CD14-positive monocyte (primary cell): Measurements from ENCODE around the gene DNAJB8. TPM values are rescaled to one million over a fixed set of nuclear protein-coding genes. Genes with fewer than 3 reads are reported as not detected.
A peak's percentile ranks its signal among the peaks of the same experiment; 100 is the strongest.

Experiments used
- DNase-seq, 3 donors: peaks; one replicate each; pipeline ENCODE4 v3.0.0-alpha.2; 2011 to 2022
- H2AFZ ChIP-seq: 2 replicates; pipeline ENCODE4 v1.6.0; 2012; ENCODE audit warnings: mild to moderate bottlenecking, low read depth, low read length, inconsistent platforms; ENCODE audit not compliant: insufficient read depth, poor library complexity, severe bottlenecking
- H3K27ac ChIP-seq, 2 donors: 1 replicate in 1 of 2; 2 replicates in 1 of 2; pipeline ENCODE4 v1.5.1; 2012 to 2013; ENCODE audit warnings: low read length in 2 of 2, control low read depth in 1 of 2, inconsistent platforms in 1 of 2, low read depth in 1 of 2, mild to moderate bottlenecking in 1 of 2
- H3K27me3 ChIP-seq, 2 donors: one replicate each; pipeline versions ENCODE4 v1.6.0 to v1.6.1; 2011 to 2013; ENCODE audit warnings: low read length in 2 of 2; ENCODE audit not compliant: control insufficient read depth in 2 of 2, insufficient read depth in 2 of 2
- H3K36me3 ChIP-seq, 2 donors: replicated peaks in 1 of 2; 1 replicate in 1 of 2; 2 replicates in 1 of 2; pipeline versions ENCODE4 v1.5.1 to v1.6.1; 2012 to 2013; ENCODE audit warnings: low read length in 2 of 2, control low read depth in 1 of 2, inconsistent platforms in 1 of 2, mild to moderate bottlenecking in 1 of 2; ENCODE audit not compliant: insufficient read depth in 2 of 2, control insufficient read depth in 1 of 2
- H3K4me1 ChIP-seq, 2 donors: 1 replicate in 1 of 2; 2 replicates in 1 of 2; pipeline versions ENCODE4 v1.5.1 to v1.6.1; 2012 to 2013; ENCODE audit warnings: low read length in 2 of 2, control low read depth in 1 of 2, inconsistent platforms in 1 of 2, mild to moderate bottlenecking in 1 of 2, moderate library complexity in 1 of 2; ENCODE audit not compliant: insufficient read depth in 2 of 2, control insufficient read depth in 1 of 2
- H3K4me2 ChIP-seq: replicated peaks from 2 replicates; pipeline ENCODE3; 2012; ENCODE audit warnings: low read length, moderate library complexity, mild to moderate bottlenecking; ENCODE audit not compliant: poor library complexity, severe bottlenecking; ENCODE audit errors: extremely low read depth
- H3K4me3 ChIP-seq, 3 experiments: fragments of 200-600 bp in 1 of 3; sonication (generic) in 1 of 3; replicated peaks in 1 of 3; 1 replicate in 2 of 3; 2 replicates in 1 of 3; pipeline ENCODE4 v1.5.1; 2011 to 2013; ENCODE audit warnings: low read length in 3 of 3, mild to moderate bottlenecking in 3 of 3, control low read depth in 2 of 3, low read depth in 2 of 3, inconsistent platforms in 1 of 3, moderate library complexity in 1 of 3
- H3K79me2 ChIP-seq: 2 replicates; pipeline ENCODE4 v1.6.0; 2012; ENCODE audit warnings: mild to moderate bottlenecking, control low read depth, inconsistent platforms, low read length, moderate library complexity; ENCODE audit not compliant: insufficient read depth
- H3K9ac ChIP-seq: 2 replicates; pipeline ENCODE4 v1.6.0; 2017; ENCODE audit warnings: low read length, mild to moderate bottlenecking; ENCODE audit not compliant: insufficient read depth, poor library complexity, severe bottlenecking
- H3K9me3 ChIP-seq, 2 donors: replicated peaks in 1 of 2; 1 replicate in 1 of 2; 2 replicates in 1 of 2; pipeline versions ENCODE4 v1.5.1 to v1.6.1; 2012 to 2013; ENCODE audit warnings: low read length in 2 of 2, control low read depth in 1 of 2; ENCODE audit not compliant: control insufficient read depth in 1 of 2, insufficient read depth in 1 of 2
- H4K20me1 ChIP-seq: 2 replicates; pipeline ENCODE4 v1.6.0; 2012; ENCODE audit warnings: mild to moderate bottlenecking, low read length, control low read depth, moderate library complexity; ENCODE audit not compliant: insufficient read depth
- H3K27ac Mint-ChIP-seq, 7 donors: one replicate each; pipeline ENCODE4 v1.8.0; 2020; ENCODE audit warnings: mild to moderate bottlenecking in 7 of 7, mixed read lengths in 7 of 7, moderate library complexity in 6 of 7, inconsistent platforms in 2 of 7
- H3K27me3 Mint-ChIP-seq, 3 donors: one replicate each; pipeline ENCODE4 v1.8.0; 2021 to 2022; ENCODE audit warnings: low read depth in 3 of 3, mild to moderate bottlenecking in 3 of 3, mixed read lengths in 3 of 3, moderate library complexity in 3 of 3, inconsistent platforms in 1 of 3
- H3K36me3 Mint-ChIP-seq, 2 donors: one replicate each; pipeline ENCODE4 v1.8.0; 2020; ENCODE audit warnings: mixed read lengths in 2 of 2, inconsistent platforms in 1 of 2, mild to moderate bottlenecking in 1 of 2
- H3K4me1 Mint-ChIP-seq: one replicate; pipeline ENCODE4 v1.8.0; 2020; ENCODE audit warnings: mild to moderate bottlenecking, mixed read lengths
- H3K4me3 Mint-ChIP-seq, 2 donors: one replicate each; pipeline ENCODE4 v1.8.0; 2020; ENCODE audit warnings: mild to moderate bottlenecking in 2 of 2, mixed read lengths in 2 of 2, moderate library complexity in 1 of 2
- H3K9me3 Mint-ChIP-seq, 7 donors: one replicate each; pipeline ENCODE4 v1.8.0; 2020 to 2022; ENCODE audit warnings: mixed read lengths in 7 of 7, mild to moderate bottlenecking in 6 of 7, moderate library complexity in 6 of 7, inconsistent platforms in 2 of 7
- CTCF ChIP-seq: fragments of 200-600 bp; IDR thresholded peaks from one replicate; pipeline ENCODE4 v1.8.0; 2022; ENCODE audit warnings: antibody characterized with exemption, mild to moderate bottlenecking
- WGBS: methylation state at CpG from one replicate; pipeline ENCODE4 v1.1.5; 2013; ENCODE audit warnings: missing lambda C conversion rate; ENCODE audit not compliant: insufficient coverage; 5-methylcytosine and 5-hydroxymethylcytosine counted together
- intact Hi-C, 2 donors: fragments of 100-400 bp; cut with micrococcal nuclease; formaldehyde crosslinking; loops; one replicate each; pipeline versions ENCODE4 v1.15.0 to v1.15.1; 2023
- polyA plus RNA-seq, 3 donors: library from polyadenylated mRNA; depleted of rRNA in 1 of 3; unstranded in 2 of 3; stranded (reverse) in 1 of 3; fragments of 300-500 nt in 2 of 3; fragments of >200 nt in 1 of 3; fragmentation: Illumina TruSeq in 2 of 3; gene quantifications; 1 replicate in 2 of 3; 2 replicates in 1 of 3; pipeline ENCODE4 v1.2.3, GENCODE V29; 2012 to 2021

The DNAJB8 gene
- polyA plus RNA-seq, 3 donors = not detected

GRCh38 chr3:128493570-128494366 is 27.1 kb upstream of the DNAJB8 start:
- Mint-ChIP-seq H3K36me3 (peaks cover 0 to 8% of the 10 kb centered on the region in 2 donors), H3K4me1 (peaks cover 37% of the 10 kb centered on the region), H3K4me3 (peak overlapping the region in 1 of 2 donors; percentile 80), H3K27ac (peak overlapping the region in 1 of 7 donors; percentile 1), H3K9me3 (peaks cover 0 to 35% (median 6%) of the 10 kb centered on the region in 7 donors), H3K27me3 (peaks cover 72 to 93% (median 90%) of the 10 kb centered on the region in 3 donors)
- no peaks in the 10 kb centered on the region for H3K79me2 ChIP-seq
- peaks cover 50 to 92% of the 10 kb centered on the region in 2 donors for H3K27me3 ChIP-seq
- no peak for DNase-seq
- no peak overlapping the region for H3K4me2 ChIP-seq
- no peak overlapping the region for H2AFZ ChIP-seq
- no peaks in the 10 kb centered on the region for H4K20me1 ChIP-seq
- no peak for TF ChIP-seq CTCF
- H3K4me1 ChIP-seq = peaks cover 34 to 47% of the 10 kb centered on the region in 2 donors
- WGBS = 28% methylated on average over 10 of the region's 13 CpGs
- no peak overlapping the region for H3K4me3 ChIP-seq
- peaks cover 0 to 37% of the 10 kb centered on the region in 2 donors for H3K9me3 ChIP-seq
- no peak overlapping the region for H3K9ac ChIP-seq
- H3K27ac ChIP-seq = no peak overlapping the region
- no peaks in the 10 kb centered on the region for H3K36me3 ChIP-seq
- intact Hi-C loops = loop anchor here (5.0 to 10.0 kb wide), 3 partner anchors 61 to 399 kb away; no protein-coding TSS in a partner anchor

DNA sequence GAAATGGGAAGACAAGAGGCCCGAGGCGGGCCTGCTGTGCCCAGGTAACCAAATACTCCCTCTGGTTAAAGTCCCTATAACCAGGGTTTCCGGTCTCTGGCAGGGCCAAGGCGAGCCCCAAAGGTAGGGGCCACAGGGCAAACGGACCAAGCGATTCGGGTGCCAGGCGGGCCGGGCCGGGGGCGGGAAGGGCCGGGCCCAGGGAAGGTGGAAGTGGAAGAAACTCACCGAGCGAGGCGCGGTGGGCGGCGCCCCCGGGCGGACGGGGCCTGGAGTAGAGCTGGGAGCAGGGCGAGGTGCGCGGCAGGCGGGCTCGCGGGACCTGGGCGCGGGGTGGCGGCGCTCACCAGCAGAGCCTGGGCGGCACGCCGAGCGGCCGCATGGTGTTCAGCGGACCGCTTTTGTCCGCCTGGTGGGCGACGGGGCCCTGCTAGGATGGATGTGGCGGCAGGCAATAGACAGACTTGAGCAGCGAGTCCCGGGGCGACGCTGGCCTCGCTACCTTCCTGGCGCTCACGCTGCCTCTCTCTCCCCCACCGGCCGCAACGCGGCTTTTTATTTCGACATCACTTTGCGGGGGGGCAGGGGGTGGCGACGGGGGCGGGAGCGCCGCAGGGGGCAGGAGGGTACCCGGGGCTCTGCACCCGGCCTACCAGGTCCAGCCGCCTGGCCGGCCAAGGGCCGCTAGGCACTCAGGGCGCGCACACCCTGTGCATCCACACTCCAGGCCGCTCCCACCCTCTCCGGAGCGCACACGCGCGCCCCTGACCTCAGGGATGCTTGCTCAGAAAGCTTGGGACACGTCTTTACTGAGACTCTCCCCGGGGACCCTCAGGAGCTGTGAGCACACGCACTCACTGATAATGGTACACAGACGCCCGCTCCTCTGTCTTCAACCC is 26.2 kb upstream of the DNAJB8 start, which contains the start of gene GATA2:
TSS of gene GATA2 (minus strand) at position 531 of the 899 bp plus-strand sequence. CDS start 6,170 bp downstream, outside the sequence.
- 1% methylated on average over 71 of the region's 78 CpGs for WGBS
- TF ChIP-seq CTCF = no peak
- peaks cover 0 to 8% of the 10 kb centered on the region in 2 donors for H3K36me3 Mint-ChIP-seq
- H3K27ac Mint-ChIP-seq = peak within 1 kb of the TSS in 2 of 7 donors; percentile 1 to 40
- intact Hi-C loops = loop anchor here (5.0 to 10.0 kb wide), 3 partner anchors 61 to 398 kb away; no protein-coding TSS in a partner anchor
- H3K4me1 ChIP-seq = peaks cover 42 to 53% of the 10 kb centered on the region in 2 donors
- no peaks in the 10 kb centered on the region for H3K36me3 ChIP-seq
- peaks cover 0 to 42% (median 6%) of the 10 kb centered on the region in 7 donors for H3K9me3 Mint-ChIP-seq
- peaks cover 0 to 37% of the 10 kb centered on the region in 2 donors for H3K9me3 ChIP-seq
- H3K4me3 ChIP-seq = peak within 1 kb of the TSS in 1 of 3 experiments; percentile 17
- no peak within 1 kb of the TSS for H3K9ac ChIP-seq
- peak within 1 kb of the TSS; percentile 2 to 80 for H3K4me3 Mint-ChIP-seq
- H2AFZ ChIP-seq = no peak within 1 kb of the TSS
- H3K27me3 ChIP-seq = peaks cover 58 to 93% of the 10 kb centered on the region in 2 donors
- H3K4me1 Mint-ChIP-seq = peaks cover 43% of the 10 kb centered on the region
- no peak within 1 kb of the TSS for H3K27ac ChIP-seq
- no peak for DNase-seq
- no peaks in the 10 kb centered on the region for H3K79me2 ChIP-seq
- H4K20me1 ChIP-seq = no peaks in the 10 kb centered on the region
- peaks cover 78 to 95% (median 93%) of the 10 kb centered on the region in 3 donors for H3K27me3 Mint-ChIP-seq
- H3K4me2 ChIP-seq = peak within 1 kb of the TSS; percentile 39
